ENCODE measurements around the gene C17orf67.

- TF ChIP-seq BHLHE40 (IDR thresholded peaks at IDR 0.05; ENCODE audit: borderline replicate concordance): no peak
- no peak for TF ChIP-seq SP1 (IDR thresholded peaks at IDR 0.05)
- no peak for TF ChIP-seq FOXA1 (IDR thresholded peaks at IDR 0.05)
- no peak for TF ChIP-seq SUZ12 (IDR thresholded peaks at IDR 0.05)
- TF ChIP-seq NFRKB (IDR thresholded peaks at IDR 0.05): no peak
- no peak for TF ChIP-seq FOXK2 (IDR thresholded peaks at IDR 0.05)
- no peak for TF ChIP-seq ELF4 (IDR thresholded peaks at IDR 0.05)
- no peak for TF ChIP-seq ARNT (IDR thresholded peaks at IDR 0.05)
Measured at GRCh38 chr17:56793531-56793930, 40.2 kb downstream of the C17orf67 start.

All from HEK293T (cell line).